Measurements from ENCODE around the gene HORMAD2.
"Not testable (repeated sequence)": the region's sequence is repeated elsewhere in the genome, so short reads cannot be mapped to it uniquely, and the experiment has no call there.

The HORMAD2 gene

GRCh38 chr22:30192427-30192826 lies 112.2 kb downstream of the HORMAD2 start:
- no peak for DNase-seq (ENCODE audit: low spot score)

DNA sequence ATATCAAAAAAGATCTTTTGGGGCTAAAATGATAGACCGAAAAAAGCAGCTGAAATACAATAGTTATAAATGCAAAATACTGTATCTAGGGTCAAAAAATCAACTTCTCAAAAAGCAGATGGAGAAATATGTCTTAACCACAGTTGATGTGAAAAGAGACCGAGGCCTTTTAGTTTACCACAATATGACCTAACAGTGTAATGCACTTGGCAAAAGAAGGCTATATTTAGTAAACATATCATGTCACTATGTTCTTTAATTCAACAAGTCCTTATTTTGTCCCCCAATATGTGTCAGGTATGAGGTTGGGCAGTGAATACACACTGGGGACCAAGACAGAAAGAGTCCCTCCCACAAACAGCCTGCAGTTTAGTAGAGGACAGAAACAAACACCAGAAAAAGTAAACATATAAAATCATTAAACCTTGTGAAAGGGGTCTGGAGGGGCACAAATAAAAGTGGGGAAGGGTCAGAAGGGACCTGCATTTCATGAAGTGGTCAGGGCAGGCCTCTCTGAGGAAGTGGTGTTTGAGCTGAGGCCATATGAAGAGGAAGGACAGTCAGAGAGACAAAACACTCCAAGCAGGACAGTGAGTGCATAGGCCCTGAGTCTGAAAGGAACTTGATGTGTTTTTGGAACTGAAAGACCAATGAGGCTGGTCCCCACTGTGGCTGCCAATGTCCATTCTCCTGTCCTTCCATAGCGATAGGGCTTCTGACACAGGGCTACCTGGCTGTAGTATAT lies 112.9 kb downstream of the HORMAD2 start:
- no peak for DNase-seq (ENCODE audit: low spot score)

DNA sequence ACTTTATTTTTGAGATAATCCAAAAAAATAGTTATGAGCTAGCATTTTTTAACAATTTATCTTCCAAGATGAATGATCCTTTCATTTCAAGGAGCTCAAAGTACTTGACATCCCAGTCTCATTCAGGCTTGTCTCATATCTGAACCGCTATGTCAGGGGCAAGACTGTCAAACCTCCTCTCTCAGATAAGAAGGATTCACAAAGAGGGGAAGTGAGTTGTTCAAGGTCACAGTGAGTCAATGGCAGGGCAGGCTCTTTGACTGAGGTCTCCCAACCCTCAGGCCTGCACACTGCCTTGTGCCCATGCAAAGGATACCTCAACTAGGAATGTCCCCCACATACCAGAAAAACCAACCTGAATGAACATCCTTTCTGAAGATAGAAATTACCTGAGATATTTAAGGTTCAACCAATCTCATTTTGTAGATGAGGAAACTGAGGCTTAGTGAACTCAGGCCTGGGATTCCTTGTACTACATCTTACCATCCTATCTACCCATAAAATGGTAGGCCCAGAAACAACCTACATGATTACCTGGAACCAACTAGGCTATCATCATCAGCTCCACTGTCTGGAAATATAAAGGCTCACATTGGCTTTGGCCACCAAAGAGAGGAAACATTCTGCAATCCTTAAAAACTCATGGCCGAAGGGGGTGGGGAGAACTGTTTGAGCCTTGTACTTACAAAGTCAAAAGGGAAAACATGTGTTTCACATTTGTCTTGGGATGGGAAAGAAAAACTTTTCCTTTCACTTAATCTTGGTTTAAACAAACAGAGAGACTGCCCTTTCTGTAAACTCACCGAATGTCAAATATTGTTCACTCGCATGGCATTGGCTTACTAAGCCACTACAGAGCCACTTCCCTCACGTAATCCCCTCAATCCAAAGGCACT lies 115.2 kb downstream of the HORMAD2 start:
- DNase-seq (ENCODE audit: low spot score) = no peak

- DNase-seq (ENCODE audit: low spot score) = peak; percentile 55
These were observed 116.0 kb downstream of the HORMAD2 start for GRCh38 chr22:30196141-30196879.

DNA sequence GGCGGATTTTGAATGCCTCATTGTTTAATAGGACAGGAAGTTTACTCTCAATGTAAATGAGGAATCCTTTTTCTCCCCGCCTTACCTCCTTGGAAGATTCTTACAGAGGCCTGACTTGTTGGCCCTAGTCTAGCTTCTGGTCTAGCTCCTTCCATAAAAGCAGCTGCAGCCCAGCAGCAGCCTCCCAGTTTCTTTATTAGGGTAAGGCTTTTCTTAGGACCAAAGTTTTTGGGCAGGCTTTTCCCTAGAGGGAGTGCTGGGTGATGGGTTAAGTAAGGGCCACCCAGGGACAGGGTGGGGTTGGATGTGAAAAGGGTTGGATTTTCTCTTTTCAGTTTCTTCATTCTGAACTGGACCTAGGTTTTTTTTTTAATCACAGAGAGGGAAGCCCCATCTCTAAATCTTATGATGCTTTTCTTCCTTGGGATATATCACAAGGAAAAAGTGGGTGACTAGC lies 116.6 kb downstream of the HORMAD2 start:
- DNase-seq (ENCODE audit: low spot score) = no peak

DNA sequence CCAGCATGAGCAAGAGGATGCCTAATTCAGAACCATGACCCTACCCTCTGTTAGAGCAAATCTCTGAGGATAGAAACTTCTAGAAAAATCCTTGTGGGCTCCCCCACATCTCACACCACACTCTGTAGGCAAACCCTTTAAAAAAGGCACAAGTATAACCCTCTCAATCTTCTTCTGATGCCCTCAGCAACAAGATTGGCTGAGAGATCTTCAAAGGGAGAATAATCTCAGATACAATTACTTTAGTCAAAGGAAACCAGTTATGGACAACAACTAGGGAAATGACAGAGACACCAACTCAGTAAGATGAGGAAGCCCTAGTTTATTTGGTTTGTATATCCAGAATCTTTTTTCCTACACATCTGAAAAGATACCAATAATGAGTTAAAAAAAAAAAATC lies 117.1 kb downstream of the HORMAD2 start:
- no peak for DNase-seq (ENCODE audit: low spot score)

DNA sequence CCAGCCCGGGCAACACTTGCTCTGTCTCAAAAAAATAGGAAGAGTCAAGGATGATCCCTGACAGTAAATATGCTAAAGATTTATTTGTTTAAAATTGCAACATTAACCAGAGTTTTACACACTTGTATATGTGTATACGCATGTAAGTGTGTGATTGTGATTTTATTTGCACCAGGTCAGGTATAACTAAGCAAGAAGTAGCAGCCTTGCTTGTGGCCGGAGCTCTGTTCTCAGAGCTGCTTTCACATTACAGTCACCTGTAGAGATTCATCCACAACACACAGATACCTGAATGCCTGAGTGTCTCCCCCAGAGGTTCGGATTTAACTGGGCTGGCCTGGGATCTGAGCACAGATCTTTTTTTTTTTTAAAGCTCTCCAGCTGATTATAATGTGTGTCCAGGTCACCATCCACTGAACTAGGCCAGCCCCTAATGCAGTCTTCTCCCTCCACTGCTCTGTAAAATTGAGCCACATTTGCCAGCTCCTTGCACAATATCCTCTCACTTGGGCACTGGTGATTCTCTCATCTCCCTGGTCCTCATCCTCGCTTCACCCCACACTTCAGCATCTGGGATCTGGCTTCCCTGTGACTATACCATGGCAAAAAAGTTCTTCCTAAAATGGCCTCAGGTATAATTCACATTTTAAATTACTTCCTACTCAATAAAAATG lies 118.0 kb downstream of the HORMAD2 start:
- no peak for DNase-seq (ENCODE audit: low spot score)

GRCh38 chr22:30198921-30199320 lies 118.7 kb downstream of the HORMAD2 start:
- no peak for DNase-seq (ENCODE audit: low spot score)

DNA sequence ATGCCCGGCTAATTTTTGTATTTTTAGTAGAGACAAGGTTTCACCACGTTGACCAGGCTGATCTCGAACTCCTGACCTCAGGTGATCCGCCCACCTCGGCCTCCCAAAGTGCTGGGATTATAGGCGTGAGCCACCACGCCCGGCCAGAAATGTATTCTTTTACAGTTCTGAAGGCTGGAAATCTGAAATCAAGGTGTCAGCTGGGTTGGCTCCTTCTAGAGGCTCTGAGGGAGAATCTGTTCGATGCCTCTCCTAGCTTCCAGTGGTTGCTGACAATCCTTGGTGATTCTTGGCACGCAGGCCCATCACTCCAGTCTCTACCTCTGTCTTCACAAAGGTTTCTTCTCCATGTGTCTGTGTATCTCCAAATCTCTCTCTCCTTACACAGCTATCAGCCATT lies 120.6 kb downstream of the HORMAD2 start:
- DNase-seq (ENCODE audit: low spot score) = not testable (repeated sequence)

GRCh38 chr22:30201945-30202344 lies 121.7 kb downstream of the HORMAD2 start:
- no peak for DNase-seq (ENCODE audit: low spot score)

DNA sequence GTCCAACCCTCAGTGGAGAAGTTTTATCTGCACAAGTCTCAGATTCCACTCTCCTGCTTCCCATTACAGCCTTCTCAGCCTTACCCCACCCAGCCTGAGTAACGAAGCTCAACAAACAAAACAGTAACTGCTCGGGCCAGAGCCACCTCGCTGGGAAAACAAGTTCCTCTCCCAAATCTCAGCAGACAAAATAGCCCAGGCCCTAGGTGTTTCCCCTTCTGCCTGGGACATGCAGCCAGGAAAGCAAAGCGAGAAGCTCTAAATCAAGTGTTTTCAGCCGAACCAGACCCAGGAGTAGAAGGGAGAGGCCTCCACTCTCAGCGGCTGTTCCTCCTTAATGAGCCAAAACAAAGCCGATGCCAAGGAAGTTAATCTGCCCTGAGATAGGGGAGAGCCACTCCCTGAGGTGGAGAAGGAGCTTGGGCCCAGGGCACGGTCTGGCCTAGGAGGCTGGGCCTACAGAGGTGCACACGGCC lies 122.3 kb downstream of the HORMAD2 start:
- no peak for DNase-seq (ENCODE audit: low spot score)

- no peak for DNase-seq (ENCODE audit: low spot score)
These were observed 123.9 kb downstream of the HORMAD2 start for GRCh38 chr22:30204015-30204741.

DNA sequence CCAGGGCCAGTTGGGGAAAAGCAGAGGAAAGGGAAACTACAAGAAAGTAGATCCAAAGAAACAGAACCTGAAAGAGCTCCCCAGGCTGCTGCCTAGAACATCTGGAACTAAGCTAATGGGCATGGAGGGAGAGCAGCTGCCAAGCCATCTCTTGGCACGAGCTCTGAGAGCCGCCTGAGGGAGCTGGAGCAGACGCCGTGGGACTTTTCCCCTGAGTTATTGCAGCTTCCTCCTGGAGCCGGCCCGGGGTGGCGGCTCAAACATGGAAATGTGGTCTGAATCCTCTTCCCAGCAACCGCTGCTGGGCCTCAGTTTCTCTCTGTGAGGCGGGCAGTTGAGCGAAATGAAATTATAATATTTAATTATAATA lies 124.5 kb downstream of the HORMAD2 start:
- no peak for DNase-seq (ENCODE audit: low spot score)

DNA sequence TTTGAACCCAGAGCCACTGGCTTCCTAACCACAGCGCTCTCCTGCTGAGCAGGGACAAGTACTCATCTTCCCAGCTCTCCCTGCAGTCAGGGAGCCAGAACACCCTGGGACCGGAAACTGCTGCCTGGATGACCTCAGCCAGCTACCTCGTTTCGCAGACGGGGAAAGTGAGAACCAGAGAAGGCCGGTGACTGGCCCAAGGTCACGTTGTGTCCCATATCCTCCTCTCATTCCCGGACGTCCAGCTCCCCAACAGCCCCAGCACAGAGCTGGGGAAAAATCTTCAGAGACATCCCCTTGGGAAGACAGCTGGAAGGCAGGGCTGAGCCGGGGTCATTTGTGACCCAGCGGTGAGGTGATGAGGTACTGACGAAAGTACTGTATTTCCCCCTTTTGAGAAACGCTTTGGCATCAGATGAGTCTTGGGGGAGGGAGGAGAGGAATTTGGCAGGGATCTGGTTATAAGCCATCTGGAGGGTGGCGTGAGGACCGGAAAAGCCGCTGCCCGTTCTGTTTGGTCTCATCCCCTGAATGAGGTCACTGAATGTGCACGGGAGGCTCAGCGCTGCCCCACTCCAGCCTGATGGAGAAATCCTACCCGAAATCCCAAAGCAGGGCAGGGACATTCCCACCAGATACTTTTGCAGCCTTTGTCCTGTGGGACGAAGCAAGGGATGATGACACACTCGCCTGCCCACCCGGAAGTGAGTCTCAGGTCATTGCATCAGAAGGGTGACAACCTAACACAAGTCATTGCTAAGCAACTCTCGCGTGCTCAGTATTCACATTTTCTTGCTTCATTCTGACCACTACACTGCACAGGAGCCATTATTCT lies 125.2 kb downstream of the HORMAD2 start:
- DNase-seq (ENCODE audit: low spot score) = peak; percentile 56

GRCh38 chr22:30206944-30207343 lies 126.7 kb downstream of the HORMAD2 start:
- DNase-seq (ENCODE audit: low spot score) = no peak

DNA sequence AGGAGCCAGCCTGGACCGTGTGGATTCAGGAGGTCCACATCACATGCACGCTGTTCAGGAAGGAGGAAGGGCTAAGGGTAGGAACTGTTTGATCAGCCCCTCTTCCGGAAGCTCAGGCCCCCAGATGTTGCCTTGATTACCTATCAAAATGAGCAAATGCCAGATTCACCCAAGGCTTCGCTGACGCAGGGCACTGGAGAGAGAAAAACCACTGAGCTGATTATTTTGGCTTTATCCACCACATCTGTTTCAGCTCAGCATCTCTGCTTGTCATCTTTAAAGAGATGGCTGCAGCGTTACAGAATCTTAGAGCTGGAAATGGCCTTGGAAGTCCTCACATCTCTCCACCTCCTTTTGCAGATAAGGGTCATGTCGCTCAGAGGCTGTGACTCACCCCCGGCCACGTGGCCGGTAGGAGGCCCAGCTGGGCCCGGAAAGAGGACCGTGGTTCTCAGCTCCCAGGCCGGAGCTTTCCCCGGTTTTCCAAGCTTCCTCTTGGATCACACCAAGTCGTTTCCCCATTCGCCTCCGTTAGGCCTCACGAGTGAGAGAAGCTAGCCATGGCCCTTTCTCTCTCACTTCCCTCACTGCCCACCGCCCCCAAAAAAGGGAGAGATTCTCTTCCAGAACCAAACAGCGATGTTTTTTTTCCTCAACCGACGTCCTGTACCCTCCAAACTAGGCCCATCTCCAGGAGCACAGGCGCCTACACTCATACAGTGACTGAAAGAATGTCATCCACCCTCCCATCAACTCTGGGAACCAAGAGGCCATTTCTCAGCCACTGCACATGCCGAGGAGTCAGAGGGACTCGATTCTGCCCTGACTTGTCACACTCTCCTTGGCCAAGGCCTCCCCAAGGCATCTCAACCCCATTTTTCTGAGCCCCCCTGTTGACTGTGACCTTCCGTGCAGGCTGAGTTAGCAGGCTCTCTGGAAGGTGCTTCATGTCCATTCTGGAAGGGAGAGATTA lies 128.7 kb downstream of the HORMAD2 start:
- DNase-seq (ENCODE audit: low spot score) = no peak

DNA sequence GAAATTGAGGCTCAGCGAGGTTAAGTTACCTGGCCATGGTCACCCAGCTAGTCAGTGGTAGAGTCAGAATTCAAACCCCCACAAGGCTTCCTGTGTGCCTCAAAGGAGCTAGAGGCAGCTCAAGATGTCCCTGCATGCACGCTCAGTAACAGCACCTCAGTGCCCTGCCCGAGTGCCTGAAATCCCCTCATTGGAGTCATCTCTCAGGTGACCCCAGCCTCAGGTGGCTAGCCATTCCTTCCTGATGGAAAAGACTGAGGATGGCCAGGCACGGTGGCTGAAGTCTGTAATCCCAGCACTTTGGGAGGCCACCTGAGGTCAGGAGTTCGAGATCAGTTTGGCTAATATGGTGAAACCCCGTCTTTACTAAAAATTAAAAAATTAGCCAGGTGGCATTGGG lies 129.4 kb downstream of the HORMAD2 start:
- DNase-seq (ENCODE audit: low spot score) = no peak

DNA sequence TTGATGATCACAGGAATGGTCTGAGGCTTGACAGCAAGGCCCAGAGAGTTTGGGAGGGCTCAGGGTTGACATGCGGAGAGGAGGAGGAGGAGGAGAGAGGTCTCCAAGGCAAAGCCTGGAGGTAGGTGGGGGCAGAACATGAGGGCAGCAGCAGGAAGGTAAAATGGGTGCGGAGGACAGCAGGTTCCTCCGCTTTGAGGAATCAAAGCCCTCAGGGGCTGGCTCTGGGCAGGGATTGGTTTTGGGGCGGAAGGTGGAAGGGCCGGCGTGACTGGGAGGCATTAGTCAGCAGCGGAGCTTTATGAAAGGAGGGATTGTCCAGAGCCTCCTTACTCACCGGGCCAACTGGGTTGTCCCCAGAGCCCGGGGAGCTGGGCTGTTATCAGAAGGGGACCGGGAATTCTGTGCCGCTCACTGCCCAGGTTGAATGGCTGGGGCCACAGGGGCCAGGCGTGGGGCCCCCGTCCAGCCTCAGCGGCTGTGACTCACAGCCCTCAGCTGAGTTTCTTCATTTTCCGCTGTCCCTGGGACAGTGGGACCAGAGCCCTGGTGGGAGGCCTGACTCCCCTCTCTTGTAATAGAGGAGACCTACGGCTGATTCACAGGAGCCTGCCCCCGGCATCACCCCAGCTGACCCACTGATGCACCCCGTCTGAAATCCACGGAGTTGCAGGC lies 130.1 kb downstream of the HORMAD2 start:
- DNase-seq (ENCODE audit: low spot score) = peak; percentile 64

Data from HuH-7 (cell line).